Liver (tissue), 3 donors: ENCODE measurements around the gene UBE2R2.
A peak's percentile ranks its signal among the peaks of the same experiment; 100 is the strongest.

Source experiments
- EGR1 ChIP-seq, 2 donors: IDR thresholded peaks; 2 replicates each; pipeline ENCODE4 v1.6.1; 2016 to 2018; ENCODE audit warnings: antibody characterized with exemption in 2 of 2, low read depth in 2 of 2
- FOXA1 ChIP-seq: IDR thresholded peaks from 2 replicates; pipeline ENCODE4 v1.6.1; 2016; ENCODE audit warnings: antibody characterized with exemption
- GABPA ChIP-seq, 2 donors: IDR thresholded peaks in 1 of 2; conservative IDR thresholded peaks in 1 of 2; 2 replicates each; pipeline ENCODE4 v1.6.1; 2016; ENCODE audit warnings: antibody characterized with exemption in 2 of 2, mild to moderate bottlenecking in 1 of 2, moderate library complexity in 1 of 2
- JUND ChIP-seq, 2 donors: IDR thresholded peaks; 2 replicates each; pipeline ENCODE4 v1.6.1; 2016; ENCODE audit warnings: antibody characterized with exemption in 2 of 2
- RAD21 ChIP-seq, 2 donors: IDR thresholded peaks; 2 replicates each; pipeline ENCODE4 v1.6.1; 2016; ENCODE audit warnings: antibody characterized with exemption in 2 of 2, mild to moderate bottlenecking in 2 of 2
- SP1 ChIP-seq: IDR thresholded peaks from 2 replicates; pipeline ENCODE4 v1.6.1; 2018; ENCODE audit warnings: antibody characterized with exemption, mild to moderate bottlenecking
- TAF1 ChIP-seq: conservative IDR thresholded peaks from 2 replicates; pipeline ENCODE4 v1.6.1; 2016; ENCODE audit warnings: antibody characterized with exemption, mild to moderate bottlenecking
- YY1 ChIP-seq: IDR thresholded peaks from 2 replicates; pipeline ENCODE4 v1.6.1; 2016; ENCODE audit warnings: antibody characterized with exemption, mild to moderate bottlenecking
- TF ChIP-seq, protein P1 (sequence below): fragments of 150-350 bp; IDR thresholded peaks from 2 replicates; pipeline ENCODE4 v1.5.1; 2017; ENCODE audit warnings: improper control_type of control experiment, low read depth, low read length; ENCODE audit not compliant: missing input control
- donor health status: healthy.
- donor health status: healthy.

DNA sequence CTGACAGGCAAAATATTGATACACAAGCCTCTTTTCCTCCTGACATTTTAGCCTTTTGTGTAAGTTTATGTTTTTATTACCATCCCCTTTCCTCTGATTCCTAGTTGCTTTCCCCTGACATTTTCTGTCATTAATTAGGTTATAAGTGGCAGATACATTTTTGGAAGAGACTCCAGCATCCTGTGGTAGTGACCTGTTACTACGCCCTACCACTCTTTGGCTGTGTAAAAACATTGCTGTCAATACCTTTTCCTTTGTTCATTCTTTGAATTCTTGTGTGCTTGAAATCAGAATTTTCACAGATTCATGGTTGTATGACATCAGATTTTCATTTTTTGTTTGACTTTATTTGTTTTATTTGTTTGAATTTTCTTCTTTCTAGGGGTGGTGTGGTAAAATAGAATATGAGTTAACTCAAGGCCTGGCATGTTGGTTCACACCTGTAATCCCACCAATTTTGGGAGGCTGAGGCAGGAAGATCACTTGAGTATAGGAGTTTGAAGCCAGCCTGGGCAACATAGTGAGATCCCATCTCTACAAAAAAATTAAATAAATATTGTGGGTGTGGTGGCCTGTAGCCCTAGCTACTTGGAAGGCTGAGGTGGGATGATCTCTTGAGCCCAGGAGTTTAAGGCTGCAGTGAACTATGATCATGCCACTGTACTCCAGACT is 43.4 kb downstream of the UBE2R2 start:
- TF ChIP-seq GABPA (IDR thresholded peaks at IDR 0.05 in 1 of 2, conservative IDR thresholded peaks at IDR 0.05 in 1 of 2) (no peak), EGR1 (IDR thresholded peaks at IDR 0.05; ENCODE audit: low read depth in 2 of 2) (no peak), FOXA1 (no peak), SP1 (no peak), YY1 (no peak), RAD21 (IDR thresholded peaks at IDR 0.05) (no peak), JUND (IDR thresholded peaks at IDR 0.05) (no peak), TAF1 (no peak)
- TF ChIP-seq, protein P1, sequence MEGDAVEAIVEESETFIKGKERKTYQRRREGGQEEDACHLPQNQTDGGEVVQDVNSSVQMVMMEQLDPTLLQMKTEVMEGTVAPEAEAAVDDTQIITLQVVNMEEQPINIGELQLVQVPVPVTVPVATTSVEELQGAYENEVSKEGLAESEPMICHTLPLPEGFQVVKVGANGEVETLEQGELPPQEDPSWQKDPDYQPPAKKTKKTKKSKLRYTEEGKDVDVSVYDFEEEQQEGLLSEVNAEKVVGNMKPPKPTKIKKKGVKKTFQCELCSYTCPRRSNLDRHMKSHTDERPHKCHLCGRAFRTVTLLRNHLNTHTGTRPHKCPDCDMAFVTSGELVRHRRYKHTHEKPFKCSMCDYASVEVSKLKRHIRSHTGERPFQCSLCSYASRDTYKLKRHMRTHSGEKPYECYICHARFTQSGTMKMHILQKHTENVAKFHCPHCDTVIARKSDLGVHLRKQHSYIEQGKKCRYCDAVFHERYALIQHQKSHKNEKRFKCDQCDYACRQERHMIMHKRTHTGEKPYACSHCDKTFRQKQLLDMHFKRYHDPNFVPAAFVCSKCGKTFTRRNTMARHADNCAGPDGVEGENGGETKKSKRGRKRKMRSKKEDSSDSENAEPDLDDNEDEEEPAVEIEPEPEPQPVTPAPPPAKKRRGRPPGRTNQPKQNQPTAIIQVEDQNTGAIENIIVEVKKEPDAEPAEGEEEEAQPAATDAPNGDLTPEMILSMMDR, result peak; percentile 23
